ENCODE results near the gene CEP83. TPM values are rescaled to one million over a fixed set of nuclear protein-coding genes. Genes with fewer than 3 reads are reported as not detected.

Gene CEP83
- total and polyA plus RNA-seq, 9 of the 15 experiments (the other 6 are each of a cell fraction or from before 2014, with no cell fraction given) = 5.3 to 40.5 (median 31.3) TPM

- TF ChIP-seq ARID4B (CRISPR knock-in tag; IDR thresholded peaks at IDR 0.05) = no peak
- TF ChIP-seq RBBP5 (IDR thresholded peaks at IDR 0.05; ENCODE audit: borderline replicate concordance, insufficient read depth, low read length, poor library complexity, severe bottlenecking) = no peak
- TF ChIP-seq WHSC1 (IDR thresholded peaks at IDR 0.05; ENCODE audit: low read length) = no peak
- peak; percentile 69 for TF ChIP-seq NCOR1 (IDR thresholded peaks at IDR 0.05)
- no peak for TF ChIP-seq SAP30 (IDR thresholded peaks at IDR 0.05; ENCODE audit: borderline replicate concordance, insufficient read depth, low read depth, low read length, poor library complexity, severe bottlenecking)
- TF ChIP-seq ARID1B (IDR thresholded peaks at IDR 0.05) = peak; percentile 55
- no peak for TF ChIP-seq CTCF (IDR thresholded peaks at IDR 0.05 in 2 of 3, conservative IDR thresholded peaks at IDR 0.05 in 1 of 3; ENCODE audit: insufficient read depth in 2 of 3, low read depth in 1 of 3, low read length in 3 of 3)
- no peak for TF ChIP-seq ZBTB17 (CRISPR knock-in tag; IDR thresholded peaks at IDR 0.05)
- no peak for TF ChIP-seq ZZZ3 (IDR thresholded peaks at IDR 0.05)
- no peak for TF ChIP-seq CHD2 (IDR thresholded peaks at IDR 0.05; ENCODE audit: low read depth, low read length)
- TF ChIP-seq CREBBP (IDR thresholded peaks at IDR 0.05; ENCODE audit: low read depth, low read length) = no peak
- no peak for TF ChIP-seq BCOR (IDR thresholded peaks at IDR 0.05)
- TF ChIP-seq ZNF253 (CRISPR knock-in tag; conservative IDR thresholded peaks at IDR 0.05) = no peak
- no peak for TF ChIP-seq LCOR (CRISPR knock-in tag; IDR thresholded peaks at IDR 0.05)
- TF ChIP-seq SMAD4 (CRISPR knock-in tag; conservative IDR thresholded peaks at IDR 0.05) = peak; percentile 87
- no peak for TF ChIP-seq CUX1 (CRISPR knock-in tag; IDR thresholded peaks at IDR 0.05)
- no peak for TF ChIP-seq ZEB2 (IDR thresholded peaks at IDR 0.05)
Observed at GRCh38 chr12:94285943-94286582, 173.6 kb downstream of the CEP83 start (continued).

Measured in K562 (cell line).